Stimulated activated CD8-positive, alpha-beta memory T cell treated with anti-CD3 and anti-CD28 coated beads, Interleukin-12 subunit alpha, Interleukin-12 subunit beta, amount 100 ng/mL, for 24 hours (primary cell): ENCODE results near the gene TWIST2.

ENCODE experiments used
- DNase-seq: peaks from one replicate; pipeline ENCODE4 v3.0.0-alpha.2; 2020; ENCODE audit errors: extremely low read depth

TWIST2 gene

GRCh38 chr2:238847841-238848690 is at the start of gene TWIST2:
Gene TWIST2, plus strand, starts transcription at chr2:238848085. Its CDS starts 131 bp downstream, at chr2:238848216.
- DNase-seq = no peak

- DNase-seq = no peak
These were observed 46.1 kb upstream of the TWIST2 start for GRCh38 chr2:238801791-238802190.

GRCh38 chr2:238802957-238803356 is 44.9 kb upstream of the TWIST2 start:
- no peak for DNase-seq

GRCh38 chr2:238803996-238804870 is 43.7 kb upstream of the TWIST2 start:
- no peak for DNase-seq

- no peak for DNase-seq
These were observed 39.1 kb upstream of the TWIST2 start for GRCh38 chr2:238808761-238809160.

GRCh38 chr2:238810321-238810720 is 37.6 kb upstream of the TWIST2 start:
- DNase-seq = no peak

- no peak for DNase-seq
These were observed 36.6 kb upstream of the TWIST2 start for GRCh38 chr2:238811293-238811692.

- DNase-seq = no peak
These were observed 36.1 kb upstream of the TWIST2 start for GRCh38 chr2:238811759-238812158.

- no peak for DNase-seq
These were observed 34.8 kb upstream of the TWIST2 start for GRCh38 chr2:238813109-238813508.

- no peak for DNase-seq
These were observed 33.1 kb upstream of the TWIST2 start for GRCh38 chr2:238814815-238815214.

GRCh38 chr2:238816291-238816690 is 31.6 kb upstream of the TWIST2 start:
- DNase-seq = no peak

- DNase-seq = no peak
These were observed 30.5 kb upstream of the TWIST2 start for GRCh38 chr2:238817382-238817781.

- DNase-seq = no peak
These were observed 30.0 kb upstream of the TWIST2 start for GRCh38 chr2:238817891-238818290.

GRCh38 chr2:238818561-238818960 is 29.3 kb upstream of the TWIST2 start:
- no peak for DNase-seq

- no peak for DNase-seq
These were observed 27.7 kb upstream of the TWIST2 start for GRCh38 chr2:238820197-238820596.

- no peak for DNase-seq
These were observed 27.0 kb upstream of the TWIST2 start for GRCh38 chr2:238820916-238821315.

GRCh38 chr2:238821391-238821790 is 26.5 kb upstream of the TWIST2 start:
- DNase-seq = no peak

GRCh38 chr2:238821944-238822670 is 25.8 kb upstream of the TWIST2 start:
- DNase-seq = no peak

GRCh38 chr2:238822955-238823354 is 24.9 kb upstream of the TWIST2 start:
- no peak for DNase-seq

- DNase-seq = no peak
These were observed 16.7 kb upstream of the TWIST2 start for GRCh38 chr2:238831177-238831576.

GRCh38 chr2:238834982-238835381 is 12.9 kb upstream of the TWIST2 start:
- DNase-seq = no peak

- DNase-seq = no peak
These were observed 12.1 kb upstream of the TWIST2 start for GRCh38 chr2:238835726-238836301.
